ENCODE measurements around the gene CAPNS1.

DNA sequence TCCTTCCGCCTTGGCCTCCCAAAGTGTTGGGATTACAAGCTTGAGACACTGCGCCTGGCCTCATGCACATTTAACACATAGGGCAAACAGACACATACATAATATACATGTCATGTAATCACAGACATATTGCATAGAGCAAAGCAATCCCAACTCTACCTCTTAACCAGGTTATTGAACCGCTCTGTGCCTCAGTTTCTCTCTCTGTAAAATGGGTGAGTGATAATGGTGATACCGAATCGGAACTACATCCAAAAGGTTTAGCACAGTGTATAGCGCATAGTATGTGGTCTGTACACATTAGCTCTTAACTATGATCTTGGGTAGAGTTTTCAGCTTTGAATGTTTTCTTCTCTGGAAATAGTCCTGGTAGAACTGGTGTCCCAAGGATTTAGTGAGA lies 4.8 kb downstream of the CAPNS1 start:
- no peak for TF ChIP-seq POLR2A (IDR thresholded peaks at IDR 0.05)
- TF ChIP-seq CTCF (IDR thresholded peaks at IDR 0.05), result no peak
